ENCODE measurements around the gene SLC9A3.
A peak's percentile ranks its signal among the peaks of the same experiment; 100 is the strongest.

DNA sequence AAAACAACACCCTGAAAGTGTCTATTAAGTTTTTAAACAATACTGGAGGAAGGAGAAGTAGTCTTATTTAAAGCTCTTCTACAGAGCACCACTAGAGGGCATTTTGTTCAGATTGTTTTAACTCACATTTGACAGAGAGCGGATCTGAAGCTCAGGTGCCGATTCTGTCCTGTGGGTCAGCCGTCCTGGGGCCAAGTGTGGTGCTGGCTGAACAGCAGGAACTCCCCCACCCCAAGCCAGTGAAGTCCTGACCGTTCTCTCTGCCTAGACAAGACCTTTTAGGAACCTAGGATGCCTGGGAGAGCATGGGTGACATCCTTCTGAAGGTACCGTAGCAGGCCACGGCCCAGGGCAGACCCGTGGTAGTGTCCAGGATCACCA is 77.4 kb downstream of the SLC9A3 start:
- TF ChIP-seq ZNF404 (tag by site-specific recombination; IDR thresholded peaks at IDR 0.05) (no peak), SETDB1 (IDR thresholded peaks at IDR 0.05; ENCODE audit: insufficient read length, low read length) (no peak), TCF7L2 (IDR thresholded peaks at IDR 0.05; ENCODE audit: borderline replicate concordance, low read depth, low read length) (no peak), ZBTB7A (tag by site-specific recombination; IDR thresholded peaks at IDR 0.05; ENCODE audit: low read depth) (no peak), ZEB2 (tag by site-specific recombination; IDR thresholded peaks at IDR 0.05) (no peak), ZBTB20 (tag by site-specific recombination; IDR thresholded peaks at IDR 0.05) (no peak), ZNF701 (tag by site-specific recombination; IDR thresholded peaks at IDR 0.05) (no peak), YY1 (tag by site-specific recombination; IDR thresholded peaks at IDR 0.05) (no peak), KLF16 (tag by site-specific recombination; IDR thresholded peaks at IDR 0.05) (no peak), KLF9 (tag by site-specific recombination; IDR thresholded peaks at IDR 0.05; ENCODE audit: low read depth) (no peak)
- TF ChIP-seq, protein P1, sequence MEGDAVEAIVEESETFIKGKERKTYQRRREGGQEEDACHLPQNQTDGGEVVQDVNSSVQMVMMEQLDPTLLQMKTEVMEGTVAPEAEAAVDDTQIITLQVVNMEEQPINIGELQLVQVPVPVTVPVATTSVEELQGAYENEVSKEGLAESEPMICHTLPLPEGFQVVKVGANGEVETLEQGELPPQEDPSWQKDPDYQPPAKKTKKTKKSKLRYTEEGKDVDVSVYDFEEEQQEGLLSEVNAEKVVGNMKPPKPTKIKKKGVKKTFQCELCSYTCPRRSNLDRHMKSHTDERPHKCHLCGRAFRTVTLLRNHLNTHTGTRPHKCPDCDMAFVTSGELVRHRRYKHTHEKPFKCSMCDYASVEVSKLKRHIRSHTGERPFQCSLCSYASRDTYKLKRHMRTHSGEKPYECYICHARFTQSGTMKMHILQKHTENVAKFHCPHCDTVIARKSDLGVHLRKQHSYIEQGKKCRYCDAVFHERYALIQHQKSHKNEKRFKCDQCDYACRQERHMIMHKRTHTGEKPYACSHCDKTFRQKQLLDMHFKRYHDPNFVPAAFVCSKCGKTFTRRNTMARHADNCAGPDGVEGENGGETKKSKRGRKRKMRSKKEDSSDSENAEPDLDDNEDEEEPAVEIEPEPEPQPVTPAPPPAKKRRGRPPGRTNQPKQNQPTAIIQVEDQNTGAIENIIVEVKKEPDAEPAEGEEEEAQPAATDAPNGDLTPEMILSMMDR (tag by site-specific recombination; IDR thresholded peaks at IDR 0.05): peak; percentile 44
- TF ChIP-seq, protein P2, sequence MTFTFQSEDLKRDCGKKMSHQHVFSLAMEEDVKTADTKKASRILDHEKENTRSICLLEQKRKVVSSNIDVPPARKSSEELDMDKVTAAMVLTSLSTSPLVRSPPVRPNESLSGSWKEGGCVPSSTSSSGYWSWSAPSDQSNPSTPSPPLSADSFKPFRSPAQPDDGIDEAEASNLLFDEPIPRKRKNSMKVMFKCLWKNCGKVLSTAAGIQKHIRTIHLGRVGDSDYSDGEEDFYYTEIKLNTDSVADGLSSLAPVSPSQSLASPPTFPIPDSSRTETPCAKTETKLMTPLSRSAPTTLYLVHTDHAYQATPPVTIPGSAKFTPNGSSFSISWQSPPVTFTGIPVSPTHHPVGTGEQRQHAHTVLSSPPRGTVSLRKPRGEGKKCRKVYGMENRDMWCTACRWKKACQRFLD (tag by site-specific recombination; IDR thresholded peaks at IDR 0.05): no peak
- TF ChIP-seq, protein P3, sequence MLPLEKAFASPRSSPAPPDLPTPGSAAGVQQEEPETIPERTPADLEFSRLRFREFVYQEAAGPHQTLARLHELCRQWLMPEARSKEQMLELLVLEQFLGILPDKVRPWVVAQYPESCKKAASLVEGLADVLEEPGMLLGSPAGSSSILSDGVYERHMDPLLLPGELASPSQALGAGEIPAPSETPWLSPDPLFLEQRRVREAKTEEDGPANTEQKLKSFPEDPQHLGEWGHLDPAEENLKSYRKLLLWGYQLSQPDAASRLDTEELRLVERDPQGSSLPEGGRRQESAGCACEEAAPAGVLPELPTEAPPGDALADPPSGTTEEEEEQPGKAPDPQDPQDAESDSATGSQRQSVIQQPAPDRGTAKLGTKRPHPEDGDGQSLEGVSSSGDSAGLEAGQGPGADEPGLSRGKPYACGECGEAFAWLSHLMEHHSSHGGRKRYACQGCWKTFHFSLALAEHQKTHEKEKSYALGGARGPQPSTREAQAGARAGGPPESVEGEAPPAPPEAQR (tag by site-specific recombination; IDR thresholded peaks at IDR 0.05): no peak
